GM19438 (cell line): ENCODE data around the gene FRMD4A.
"Not testable (repeated sequence)": the region's sequence is repeated elsewhere in the genome, so short reads cannot be mapped to it uniquely, and the experiment has no call there.

ENCODE experiments used
- ATAC-seq: cut with Tn5 transposase; IDR thresholded peaks from one replicate; pipeline ENCODE4 v1.9.1; 2021; ENCODE audit warnings: low read depth; ENCODE audit not compliant: unreplicated experiment

Gene FRMD4A

DNA sequence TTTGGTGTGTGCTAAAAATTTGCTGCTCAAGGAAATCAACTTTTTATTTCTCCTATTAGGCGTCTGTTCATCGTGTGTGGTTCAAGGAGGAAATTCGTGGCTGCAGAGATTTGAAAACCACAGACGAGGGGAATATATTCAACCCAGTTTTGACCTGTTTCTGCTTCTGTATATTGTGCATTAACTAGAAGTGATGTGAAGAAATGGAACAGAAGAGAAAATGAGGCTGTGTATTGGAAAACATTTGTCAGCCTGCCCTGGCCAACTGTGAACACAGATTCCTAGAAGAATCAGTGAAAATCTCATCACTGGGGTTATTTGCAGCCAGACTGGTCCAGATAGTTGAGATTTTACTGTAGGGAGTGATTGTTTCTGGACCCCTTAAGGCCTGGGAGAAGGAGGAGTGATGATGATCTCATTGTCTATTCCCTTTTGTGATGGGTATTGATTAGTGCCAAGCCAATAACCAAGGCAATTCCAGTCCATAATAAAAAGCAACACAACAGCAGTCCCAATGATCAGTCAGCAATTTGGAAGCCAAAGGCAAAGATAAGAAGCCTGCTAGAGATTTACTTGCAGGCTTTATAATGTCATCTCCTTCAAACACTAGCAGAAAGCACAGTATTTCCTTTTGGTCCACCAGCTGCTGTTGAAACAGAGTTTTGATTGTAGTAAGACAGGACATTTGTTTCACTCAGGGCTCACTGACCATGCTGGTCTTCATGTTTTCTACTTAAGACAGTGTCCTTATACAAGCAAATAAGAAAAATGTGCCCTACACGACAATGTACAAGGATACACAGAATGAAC is 404.5 kb downstream of the FRMD4A start:
- ATAC-seq, result no peak

DNA sequence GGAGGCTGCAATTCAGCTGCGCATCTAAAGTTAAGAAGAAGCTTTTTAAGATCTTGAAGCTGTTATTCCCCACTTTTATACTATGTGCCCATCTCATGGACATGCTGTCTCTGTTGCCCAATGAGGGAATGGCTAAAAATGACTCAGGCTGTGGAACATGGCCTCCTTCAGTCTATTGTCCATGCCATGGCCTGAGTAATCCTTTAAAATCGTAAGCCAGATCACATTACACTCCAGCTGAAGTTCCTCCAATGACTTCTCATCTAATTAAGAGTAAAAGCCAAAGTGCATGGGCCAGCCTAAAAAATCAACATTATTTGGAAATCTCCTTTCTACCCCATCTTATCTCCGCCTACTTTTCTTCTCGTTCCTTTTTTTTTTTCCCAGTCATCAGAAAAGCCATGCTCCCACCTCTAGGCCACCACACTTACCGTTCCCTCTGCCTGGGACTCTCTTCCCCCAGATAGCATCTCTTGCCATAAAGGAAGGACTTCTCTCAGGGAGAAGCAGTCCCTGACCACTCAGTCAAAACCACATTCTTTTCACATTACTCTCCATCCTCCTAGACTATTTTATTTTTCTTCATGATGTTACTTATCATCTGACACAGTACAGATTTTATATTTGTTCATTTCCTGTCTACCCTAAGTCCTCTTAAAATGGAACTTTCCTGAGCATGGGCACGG is 406.5 kb downstream of the FRMD4A start:
- no peak for ATAC-seq

DNA sequence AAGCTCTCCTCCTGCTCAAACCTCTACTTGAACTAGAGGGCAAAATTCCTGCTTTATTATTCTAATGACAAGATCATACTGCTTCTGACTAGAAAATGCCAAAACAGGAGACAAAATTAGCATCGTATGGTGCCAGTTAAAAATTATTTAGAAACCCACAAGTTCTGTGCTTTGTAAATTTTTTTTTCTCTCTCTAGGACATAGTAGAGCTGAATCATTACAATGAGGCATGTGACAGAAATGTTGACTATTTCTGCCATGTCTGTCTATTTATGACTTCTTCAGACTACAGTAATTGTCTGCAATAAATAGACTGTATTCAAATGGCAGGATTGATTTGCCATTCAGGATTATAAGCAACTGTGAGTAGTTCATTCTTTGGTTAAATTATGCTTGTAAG is 408.1 kb downstream of the FRMD4A start:
- no peak for ATAC-seq

DNA sequence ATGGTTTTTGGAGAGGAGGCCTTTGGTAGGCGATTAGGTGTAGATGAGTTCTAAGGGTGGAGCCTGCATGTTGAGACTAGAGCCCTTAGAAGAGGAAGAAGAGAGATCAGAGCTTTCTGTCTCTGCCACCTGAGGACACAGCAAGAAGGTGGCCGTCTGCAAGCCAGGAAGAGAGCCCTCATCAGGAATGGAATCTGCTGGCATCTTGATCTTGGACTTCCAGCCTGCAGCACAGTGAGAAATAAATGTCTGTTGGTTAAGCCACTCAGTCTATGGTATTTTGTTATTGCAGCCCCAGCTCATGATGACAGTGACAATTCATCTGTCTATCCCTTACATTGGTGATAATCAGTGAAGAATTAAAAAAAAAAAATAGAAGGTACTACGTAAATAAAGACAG is 408.8 kb downstream of the FRMD4A start:
- ATAC-seq, result no peak

DNA sequence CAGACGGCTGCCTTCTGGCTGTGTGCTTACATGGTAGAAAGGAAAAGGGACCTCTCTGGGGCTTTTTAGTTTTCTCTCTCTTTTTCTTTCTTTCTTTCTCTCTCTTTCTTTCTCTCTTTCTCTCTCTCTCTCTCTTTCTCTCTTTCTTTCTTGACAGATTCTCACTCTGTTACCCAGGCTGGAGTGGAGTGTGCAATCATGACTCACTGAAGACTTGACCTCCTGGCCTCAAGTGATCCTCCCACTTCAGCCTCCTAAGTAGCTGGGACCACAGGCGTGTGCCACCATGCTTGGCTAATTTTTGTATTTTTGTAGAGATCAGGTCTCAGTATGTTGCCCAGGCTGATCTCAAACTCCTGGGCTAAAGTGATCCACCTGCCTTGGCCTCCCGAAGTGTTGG is 409.6 kb downstream of the FRMD4A start:
- not testable (repeated sequence) for ATAC-seq

DNA sequence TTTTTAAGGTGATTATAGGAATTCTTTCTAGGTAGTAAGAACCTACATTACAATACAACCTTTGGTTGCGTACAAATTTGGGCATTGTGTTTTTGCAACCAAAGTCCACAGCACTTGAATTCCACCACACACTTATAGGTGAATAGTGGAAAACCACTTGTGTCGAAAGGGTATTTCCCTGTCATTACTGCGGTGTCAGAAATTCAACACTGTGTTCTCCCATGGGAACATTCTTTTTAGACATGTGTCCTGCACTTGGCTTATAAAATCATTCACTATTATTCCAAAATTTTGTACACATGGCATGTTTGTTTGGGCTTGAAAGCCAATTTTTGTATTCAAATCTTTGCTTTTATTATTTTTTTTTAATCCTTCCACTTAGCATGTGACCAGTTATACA is 410.3 kb downstream of the FRMD4A start:
- no peak for ATAC-seq

DNA sequence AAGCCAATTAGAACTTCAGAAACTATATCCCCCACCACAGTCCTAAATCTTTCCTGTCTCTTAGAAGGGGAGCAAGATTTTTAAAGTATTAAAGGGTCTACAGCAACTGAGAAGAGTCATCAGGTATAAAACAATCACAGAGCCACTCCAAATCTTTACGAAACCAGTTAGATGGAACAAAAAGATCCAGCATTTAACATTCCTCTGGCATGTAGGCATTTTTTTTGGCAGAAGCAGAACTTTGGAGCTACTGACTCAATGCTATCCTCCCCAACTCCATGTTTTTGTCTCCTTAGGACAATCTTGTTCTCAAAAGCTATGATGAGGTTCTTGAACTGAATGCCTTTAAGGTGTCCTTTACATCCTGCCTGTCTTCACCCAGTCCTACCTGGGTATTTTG is 410.7 kb downstream of the FRMD4A start:
- ATAC-seq, result no peak

DNA sequence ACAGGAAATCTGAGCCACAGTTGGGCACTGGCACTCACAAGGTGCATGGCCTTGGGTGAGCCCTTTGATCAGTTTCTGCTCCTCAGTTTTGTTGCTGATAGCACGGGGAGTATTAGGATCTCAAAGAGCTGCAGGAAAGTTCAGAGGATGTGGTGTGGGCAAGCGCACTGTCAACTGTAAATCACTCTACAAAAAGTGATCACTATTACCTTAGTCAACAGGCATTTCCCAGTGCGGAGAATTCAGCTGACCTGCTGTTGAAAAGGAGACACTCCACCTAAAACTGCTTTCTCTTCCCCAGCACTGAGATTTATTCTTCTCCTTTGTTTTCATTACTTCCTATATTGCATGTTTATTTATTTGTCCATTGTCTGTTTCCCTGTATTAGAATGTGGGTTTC is 412.9 kb downstream of the FRMD4A start:
- ATAC-seq, result no peak

DNA sequence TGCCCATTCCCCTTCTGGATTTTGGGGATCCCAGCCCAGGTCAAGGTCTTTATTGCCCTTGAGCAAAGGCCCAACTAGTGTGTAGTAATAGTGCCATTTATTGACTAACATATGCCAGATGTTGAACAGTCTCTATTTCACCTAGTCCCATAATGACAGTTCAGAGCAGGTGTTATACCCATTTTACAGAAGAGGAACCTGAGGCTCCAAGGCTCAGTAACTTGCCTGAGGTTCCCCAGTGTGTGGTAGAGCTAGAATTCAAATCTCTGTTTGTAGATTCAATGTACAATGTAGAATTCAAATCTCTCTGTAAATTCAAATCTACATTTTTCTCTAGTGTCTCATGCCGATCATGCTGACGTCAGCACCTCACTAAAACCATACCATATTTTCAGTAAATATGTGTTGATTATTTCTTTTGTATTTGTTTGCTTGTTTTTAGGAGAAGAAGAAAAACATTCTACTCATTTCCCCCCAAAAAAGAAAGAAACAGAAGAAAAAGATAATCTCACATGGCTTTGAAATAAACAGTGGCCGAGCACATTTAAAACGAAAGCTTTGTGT is 414.3 kb downstream of the FRMD4A start:
- ATAC-seq, result no peak

GRCh38 chr10:13915710-13916109 is 415.0 kb downstream of the FRMD4A start:
- ATAC-seq, result no peak

DNA sequence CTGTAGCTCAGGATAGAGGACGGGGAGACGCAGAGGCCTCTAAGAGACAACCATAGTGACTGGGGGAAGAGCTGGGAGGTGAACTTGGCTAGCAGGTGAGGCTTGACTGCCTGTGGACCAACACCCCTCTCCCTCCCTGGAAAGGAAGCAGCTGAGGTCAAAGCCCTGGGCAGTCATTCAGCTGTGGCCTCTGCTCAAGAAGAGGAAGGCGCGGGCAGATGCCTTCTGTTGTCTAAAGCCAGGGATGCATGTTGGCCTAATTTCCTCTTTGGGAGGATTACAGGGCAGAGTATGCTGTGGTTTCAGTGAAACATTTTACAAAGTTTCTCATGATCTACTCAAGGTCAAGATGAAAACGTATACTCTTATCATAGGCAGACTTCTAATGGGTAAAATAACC is 416.8 kb downstream of the FRMD4A start:
- ATAC-seq, result no peak

DNA sequence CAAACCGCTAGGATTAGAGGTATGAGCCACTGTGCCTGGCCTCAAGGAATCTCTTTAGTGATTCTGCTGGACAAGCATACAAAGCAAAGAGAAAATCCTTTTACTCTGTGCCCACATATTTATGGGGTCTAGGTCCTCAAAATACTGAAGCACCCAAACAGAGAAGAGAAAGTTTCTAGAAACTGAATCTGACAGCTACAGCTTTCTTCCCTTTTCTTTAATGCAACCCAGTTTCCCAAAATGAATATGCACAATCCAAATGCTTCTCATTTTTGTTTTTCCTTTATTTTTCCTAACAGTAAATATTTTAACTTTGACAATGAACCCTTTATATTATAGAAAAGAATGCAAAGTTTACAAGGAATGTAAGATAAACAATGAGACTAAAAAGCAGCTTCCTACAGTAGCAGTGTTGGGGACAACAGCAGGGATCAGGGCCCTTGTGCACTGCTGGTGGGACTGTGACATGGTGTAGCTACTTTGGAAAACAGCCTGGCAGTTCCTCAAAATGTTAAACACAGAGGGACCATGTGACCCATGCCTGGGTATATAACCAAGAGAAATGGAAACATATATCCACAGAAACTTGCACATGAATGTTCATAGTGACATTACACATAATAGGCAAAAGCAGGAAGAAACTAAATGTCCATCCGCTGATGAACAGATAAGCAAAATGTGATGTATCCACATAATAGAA is 418.8 kb downstream of the FRMD4A start:
- ATAC-seq, result no peak

DNA sequence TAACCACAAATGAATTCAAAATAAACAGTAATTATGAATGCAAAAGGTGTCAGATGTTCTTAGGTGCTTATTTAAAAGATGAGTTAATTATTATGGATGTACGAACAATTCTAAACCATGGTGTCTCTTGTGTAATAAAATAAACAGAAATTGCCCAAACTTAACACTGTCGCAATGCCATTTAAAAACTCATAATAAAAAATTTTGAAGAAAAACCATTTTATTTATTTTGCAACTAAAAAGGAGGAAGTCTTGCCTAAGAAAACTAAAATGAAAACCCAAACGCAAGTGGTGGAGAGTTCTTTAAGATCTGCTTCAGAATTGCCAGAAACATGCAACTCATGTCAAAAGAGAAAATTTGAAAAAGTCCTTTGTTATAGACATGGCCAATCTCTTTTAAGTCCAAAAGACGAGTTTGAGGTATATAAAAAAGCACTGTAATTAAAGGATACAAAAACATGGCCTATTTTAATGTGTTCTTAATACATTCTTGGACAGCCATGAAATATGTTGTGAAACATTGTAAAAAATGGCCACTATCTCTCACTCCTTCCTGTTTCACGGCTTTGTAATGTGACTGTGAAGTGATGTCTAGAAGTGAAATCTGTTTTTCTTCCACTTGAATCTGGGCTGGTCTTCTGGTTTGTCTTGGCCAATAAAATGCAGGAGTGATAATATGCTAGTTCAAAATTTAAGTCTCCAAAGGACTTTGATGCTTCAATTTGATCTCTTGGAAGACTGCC is 421.0 kb downstream of the FRMD4A start:
- ATAC-seq, result no peak

DNA sequence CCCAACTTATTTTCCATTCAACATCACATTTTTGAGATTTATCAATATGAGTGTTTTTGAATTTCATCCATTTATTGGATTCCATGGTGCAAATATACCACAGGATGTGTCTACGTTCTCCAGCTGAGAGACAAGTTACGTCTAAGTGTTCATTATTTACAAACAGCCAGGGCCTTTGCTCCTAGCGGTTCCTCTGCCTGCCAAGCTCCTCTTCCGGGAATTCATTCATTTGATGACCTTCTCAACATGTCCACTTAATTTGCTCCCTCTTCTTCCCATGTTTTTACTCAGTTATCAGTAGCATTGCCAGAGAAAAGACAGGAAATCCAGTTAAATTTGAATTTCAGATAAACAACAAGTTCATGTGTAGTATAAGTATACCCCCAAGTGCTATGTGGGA is 422.2 kb downstream of the FRMD4A start:
- no peak for ATAC-seq

DNA sequence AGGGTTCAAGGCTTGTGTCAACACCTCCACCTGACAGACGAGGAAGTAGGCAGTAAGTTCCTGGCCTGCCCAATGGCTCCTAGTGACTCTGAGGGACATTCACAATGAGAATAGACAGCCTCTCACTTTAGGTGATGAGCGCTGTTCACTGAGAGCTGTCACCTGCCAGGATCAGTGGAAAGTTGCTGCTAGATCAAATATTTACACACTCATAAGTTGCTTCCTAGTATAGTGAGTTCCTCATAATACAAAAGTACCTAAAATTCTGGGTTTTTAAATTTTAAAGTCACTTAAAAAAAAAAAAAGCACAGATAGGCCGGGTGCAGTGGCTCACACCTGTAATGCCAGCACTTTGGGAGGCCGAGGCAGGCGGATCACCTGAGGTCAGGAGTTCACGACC is 423.2 kb downstream of the FRMD4A start:
- no peak for ATAC-seq

DNA sequence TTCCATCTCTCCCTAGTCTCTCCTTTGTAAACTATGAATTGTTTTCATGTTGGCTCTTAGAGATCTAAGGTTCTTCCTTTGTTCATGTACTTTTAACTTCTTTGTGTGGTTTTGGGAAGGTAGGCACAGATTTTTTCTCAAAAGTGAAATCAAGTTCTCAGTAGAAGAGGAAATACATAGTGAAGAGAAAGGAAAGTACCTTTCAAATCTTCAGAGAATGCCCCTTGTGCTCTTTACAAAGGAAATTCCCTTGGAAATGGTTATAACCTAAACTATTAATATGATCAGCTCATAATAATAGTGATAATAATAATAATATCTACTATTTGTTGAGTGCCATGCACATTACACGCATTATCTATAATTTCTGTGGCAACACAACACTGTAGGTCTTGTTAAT is 425.4 kb downstream of the FRMD4A start:
- no peak for ATAC-seq

- ATAC-seq, result no peak
These were observed 426.7 kb downstream of the FRMD4A start for GRCh38 chr10:13904064-13904463.

- no peak for ATAC-seq
These were observed 427.7 kb downstream of the FRMD4A start for GRCh38 chr10:13902868-13903587.

DNA sequence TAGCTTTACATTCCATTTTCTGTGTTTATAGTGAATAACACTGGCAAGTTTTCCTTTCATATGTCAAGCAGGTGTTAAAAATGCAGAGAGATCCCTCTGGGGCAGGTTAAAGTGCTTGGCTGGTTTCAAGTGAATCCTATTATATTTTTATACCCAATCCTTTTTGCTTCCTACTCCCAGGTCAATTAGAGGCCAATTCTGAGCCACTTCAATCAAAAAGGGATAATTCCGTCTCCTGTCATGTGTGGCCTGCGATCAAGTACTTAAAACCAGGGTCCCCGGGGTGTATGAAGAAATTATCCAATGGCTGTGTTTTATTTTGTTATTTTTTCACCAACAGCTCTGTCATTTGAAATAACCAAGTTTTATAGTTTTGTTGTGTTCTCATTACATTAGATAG is 430.8 kb downstream of the FRMD4A start:
- no peak for ATAC-seq

DNA sequence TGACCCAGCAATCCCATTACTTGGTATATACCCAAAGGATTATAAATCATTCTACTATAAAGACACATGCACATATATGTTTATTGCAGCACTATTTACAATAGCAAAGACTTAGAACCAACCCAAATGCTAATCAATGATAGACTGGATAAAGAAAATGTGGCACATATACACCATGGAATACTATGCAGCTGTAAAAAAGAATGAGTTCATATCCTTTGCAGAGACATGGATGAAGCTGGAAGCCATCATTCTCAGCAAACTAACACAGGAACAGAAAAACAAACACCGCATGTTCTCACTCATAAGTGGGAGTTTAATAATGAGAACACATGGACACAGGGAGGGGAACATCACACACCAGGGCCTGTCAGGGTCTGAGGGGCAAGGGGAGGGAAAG is 434.6 kb downstream of the FRMD4A start:
- not testable (repeated sequence) for ATAC-seq
